GM12864 (cell line): ENCODE data around the gene NECTIN1.

ENCODE experiments used
- DNase-seq: peaks from one replicate; pipeline ENCODE4 v3.0.0-alpha.2; 2011; ENCODE audit warnings: low read depth
- H3K4me3 ChIP-seq: 2 replicates; pipeline ENCODE4 v1.5.1; 2011; ENCODE audit warnings: mild to moderate bottlenecking, low read depth, low read length, control low read depth
- TF ChIP-seq, protein P1 (sequence below): IDR thresholded peaks from 2 replicates; pipeline ENCODE4 v1.5.1; 2011; ENCODE audit warnings: low read depth, mild to moderate bottlenecking, moderate library complexity, low read length, control low read depth, inconsistent platforms; ENCODE audit errors: missing control alignments

NECTIN1 gene

DNA sequence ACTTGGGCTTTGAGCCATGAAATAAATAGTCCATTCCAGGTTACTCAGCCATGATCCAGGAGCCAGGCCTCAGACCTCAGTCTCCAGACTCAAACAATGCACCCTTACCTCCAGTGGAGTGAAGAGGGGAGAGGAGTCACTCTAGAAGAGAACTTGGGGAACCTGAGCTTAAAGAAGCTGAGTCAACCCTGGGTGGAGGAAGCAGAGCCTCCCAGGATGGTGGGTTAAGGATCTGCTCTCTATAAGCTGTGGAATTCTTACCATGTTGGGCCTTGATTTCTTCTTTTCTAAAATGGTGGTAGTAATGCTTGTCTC is 113.2 kb downstream of the NECTIN1 start:
- TF ChIP-seq, protein P1, sequence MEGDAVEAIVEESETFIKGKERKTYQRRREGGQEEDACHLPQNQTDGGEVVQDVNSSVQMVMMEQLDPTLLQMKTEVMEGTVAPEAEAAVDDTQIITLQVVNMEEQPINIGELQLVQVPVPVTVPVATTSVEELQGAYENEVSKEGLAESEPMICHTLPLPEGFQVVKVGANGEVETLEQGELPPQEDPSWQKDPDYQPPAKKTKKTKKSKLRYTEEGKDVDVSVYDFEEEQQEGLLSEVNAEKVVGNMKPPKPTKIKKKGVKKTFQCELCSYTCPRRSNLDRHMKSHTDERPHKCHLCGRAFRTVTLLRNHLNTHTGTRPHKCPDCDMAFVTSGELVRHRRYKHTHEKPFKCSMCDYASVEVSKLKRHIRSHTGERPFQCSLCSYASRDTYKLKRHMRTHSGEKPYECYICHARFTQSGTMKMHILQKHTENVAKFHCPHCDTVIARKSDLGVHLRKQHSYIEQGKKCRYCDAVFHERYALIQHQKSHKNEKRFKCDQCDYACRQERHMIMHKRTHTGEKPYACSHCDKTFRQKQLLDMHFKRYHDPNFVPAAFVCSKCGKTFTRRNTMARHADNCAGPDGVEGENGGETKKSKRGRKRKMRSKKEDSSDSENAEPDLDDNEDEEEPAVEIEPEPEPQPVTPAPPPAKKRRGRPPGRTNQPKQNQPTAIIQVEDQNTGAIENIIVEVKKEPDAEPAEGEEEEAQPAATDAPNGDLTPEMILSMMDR: no peak
- no peak overlapping the region for H3K4me3 ChIP-seq
- DNase-seq: no peak

DNA sequence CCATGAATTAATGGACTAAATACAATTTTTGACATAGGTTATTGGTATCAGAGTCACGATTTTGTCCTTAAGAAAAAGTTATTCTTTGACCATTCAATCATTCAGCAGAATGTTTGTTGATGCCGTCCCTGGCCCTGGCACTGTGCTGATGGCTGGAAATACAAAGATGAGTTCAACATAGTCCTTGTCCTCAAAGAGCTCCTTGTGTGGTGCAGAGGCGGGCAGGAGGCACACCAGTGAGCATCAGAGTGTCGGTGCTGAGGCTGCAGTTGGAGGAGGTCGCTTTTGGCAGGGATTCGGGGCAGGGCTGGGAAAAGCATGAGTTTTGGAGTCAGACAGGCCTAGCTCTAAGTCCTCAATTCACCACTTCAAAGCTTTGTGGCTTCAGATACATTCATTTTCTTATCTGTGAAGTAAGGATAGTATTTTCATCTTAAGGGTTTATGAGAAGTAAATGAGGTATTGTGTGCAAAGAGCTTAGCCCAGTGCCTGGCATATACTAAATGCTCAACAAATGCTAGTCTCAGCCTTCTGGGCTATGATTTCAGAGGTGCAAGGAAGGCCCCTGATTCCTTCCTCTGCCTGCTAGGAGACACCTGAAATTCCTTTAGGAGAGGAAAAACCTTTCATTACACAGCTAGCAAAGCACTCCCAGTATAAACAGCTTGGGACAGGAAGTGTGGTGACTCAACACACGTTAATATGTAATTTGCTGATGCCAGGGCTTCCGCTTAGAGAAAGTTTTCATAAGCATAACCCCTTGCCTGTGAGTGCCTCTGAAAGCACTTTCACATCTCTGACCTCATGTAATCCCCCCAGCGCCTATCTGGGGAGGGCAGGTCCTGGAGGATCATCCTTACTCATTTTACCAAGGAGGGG is 113.8 kb downstream of the NECTIN1 start:
- TF ChIP-seq, protein P1: no peak
- no peak overlapping the region for H3K4me3 ChIP-seq
- DNase-seq: no peak

DNA sequence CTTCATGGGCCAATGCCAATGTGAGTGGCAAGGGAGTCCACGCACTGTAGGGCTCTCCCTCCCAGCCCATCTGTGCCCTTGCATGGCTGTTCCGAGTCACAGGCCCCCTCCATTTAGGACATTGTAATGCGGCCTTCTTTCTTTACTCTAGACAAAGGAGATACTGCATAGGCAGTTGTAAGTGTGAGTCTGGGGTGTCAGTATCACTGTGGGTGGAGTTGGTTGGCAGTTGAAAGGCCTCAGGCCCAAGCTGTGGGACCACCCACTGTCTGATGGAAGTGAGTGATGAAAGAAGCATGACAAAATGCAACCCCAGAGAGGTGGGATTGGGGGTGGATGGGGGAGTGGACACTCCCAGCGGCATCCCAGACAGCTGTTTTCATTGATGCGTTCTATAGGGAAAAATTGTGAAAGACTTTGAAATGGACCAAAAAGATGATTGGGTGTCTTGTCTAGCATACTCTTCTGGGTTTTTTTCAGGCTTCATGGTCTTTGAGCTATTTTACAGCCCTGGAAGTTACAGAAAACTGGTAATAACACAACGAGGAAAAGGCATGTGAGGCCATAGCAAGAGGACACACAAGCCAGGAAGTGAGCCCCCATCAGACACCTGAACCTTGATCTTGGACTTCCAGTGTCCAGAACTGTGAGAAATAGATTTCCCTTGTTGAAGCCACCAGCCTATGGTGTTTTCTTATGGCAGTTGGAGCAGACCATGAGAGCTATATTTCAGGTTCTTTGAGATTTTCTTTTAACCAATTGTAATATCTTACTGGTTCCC is 114.6 kb downstream of the NECTIN1 start:
- no peak for DNase-seq
- TF ChIP-seq, protein P1: no peak
- no peak overlapping the region for H3K4me3 ChIP-seq

DNA sequence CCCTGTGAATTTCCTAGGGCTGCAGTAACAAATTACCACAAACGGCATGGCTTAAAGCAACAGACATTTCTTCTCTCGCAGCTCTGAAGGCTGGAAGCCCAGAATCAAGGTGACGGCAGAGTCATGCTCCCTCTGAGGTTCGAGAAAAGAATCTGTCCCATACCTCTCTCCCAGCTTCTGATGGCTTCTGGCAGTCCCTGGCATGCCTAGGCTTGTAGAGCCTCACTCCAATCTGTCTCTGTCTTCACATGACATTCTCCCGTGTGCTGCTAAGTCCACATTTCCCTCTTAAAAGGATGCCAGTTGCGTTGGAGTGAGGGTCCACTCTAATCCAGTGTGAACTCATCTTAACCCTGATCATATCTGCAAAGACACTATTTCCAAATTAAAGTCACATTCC is 116.2 kb downstream of the NECTIN1 start:
- TF ChIP-seq, protein P1: no peak
- H3K4me3 ChIP-seq: no peak overlapping the region
- no peak for DNase-seq

DNA sequence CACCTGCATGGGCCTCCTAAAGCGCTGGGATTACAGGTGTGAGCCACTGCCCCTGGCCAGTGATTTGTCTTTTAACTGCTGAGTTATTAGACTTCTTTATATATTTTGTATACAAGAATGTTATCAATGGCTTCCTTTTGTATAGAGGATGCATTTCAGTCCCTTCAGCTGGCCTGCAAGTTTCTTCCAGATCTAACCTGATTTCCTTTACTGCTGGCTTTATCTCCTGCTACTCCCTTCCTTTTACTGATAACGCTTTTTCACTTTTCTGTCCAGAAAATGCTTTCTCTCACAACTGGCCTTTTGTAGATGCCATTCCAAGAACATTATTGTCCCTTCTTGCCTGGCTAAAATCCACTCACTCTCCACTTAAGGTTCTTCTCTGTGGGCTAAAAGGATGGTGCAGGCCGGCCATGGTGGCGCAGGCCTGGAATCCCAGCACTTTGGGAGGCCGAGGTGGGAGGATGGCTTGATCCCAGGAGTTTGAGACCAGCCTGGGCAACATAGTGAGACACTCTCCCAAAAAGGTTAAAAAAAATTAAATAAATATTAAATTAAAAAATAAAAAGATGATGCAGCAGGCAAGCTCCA is 118.1 kb downstream of the NECTIN1 start:
- TF ChIP-seq, protein P1: no peak
- DNase-seq: no peak
- H3K4me3 ChIP-seq: no peak overlapping the region

DNA sequence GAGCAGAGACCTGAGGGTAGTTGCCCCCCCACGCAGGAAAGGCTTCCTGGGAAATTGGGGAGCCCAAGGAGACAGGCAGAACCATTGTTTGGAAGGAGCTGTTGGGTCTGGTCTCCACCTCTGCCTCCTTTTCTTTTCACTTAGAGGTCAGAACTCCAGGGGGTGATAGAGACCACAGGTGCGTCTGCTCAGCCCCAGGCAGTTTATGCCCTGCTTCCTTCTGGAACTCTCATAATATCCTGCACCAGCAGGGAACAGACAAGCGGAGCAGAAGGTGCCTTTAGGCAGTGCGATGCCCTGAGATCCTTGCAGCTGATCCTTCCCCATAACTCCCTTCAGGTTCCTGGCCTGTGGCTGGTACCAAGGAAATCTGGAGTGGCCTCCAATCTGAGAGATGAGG is 120.2 kb downstream of the NECTIN1 start:
- H3K4me3 ChIP-seq: no peak overlapping the region
- no peak for DNase-seq
- TF ChIP-seq, protein P1: peak; percentile 6
